HG03442 (cell line): ENCODE measurements around the gene CIRBP.

ENCODE experiments used
- ATAC-seq: cut with Tn5 transposase; IDR thresholded peaks from one replicate; pipeline ENCODE4 v1.9.1; 2021; ENCODE audit warnings: mild to moderate bottlenecking, moderate library complexity; ENCODE audit not compliant: unreplicated experiment

The CIRBP gene

GRCh38 chr19:1278074-1278473 is 8.9 kb downstream of the CIRBP start:
- ATAC-seq, result no peak

GRCh38 chr19:1278713-1279660 is 9.9 kb downstream of the CIRBP start:
- no peak for ATAC-seq

- no peak for ATAC-seq
Measured at GRCh38 chr19:1279782-1280341, 10.7 kb downstream of the CIRBP start.

GRCh38 chr19:1280636-1281568 is 11.8 kb downstream of the CIRBP start:
- no peak for ATAC-seq

GRCh38 chr19:1281569-1282287 is 12.6 kb downstream of the CIRBP start:
- ATAC-seq, result no peak

GRCh38 chr19:1282588-1283206 is 13.6 kb downstream of the CIRBP start:
- ATAC-seq, result no peak

- ATAC-seq, result no peak
Measured at GRCh38 chr19:1283207-1283916, 14.2 kb downstream of the CIRBP start.

- no peak for ATAC-seq
Measured at GRCh38 chr19:1283917-1284292, 14.8 kb downstream of the CIRBP start.

GRCh38 chr19:1284293-1284978 is 15.3 kb downstream of the CIRBP start:
- ATAC-seq, result no peak

- ATAC-seq, result no peak
Measured at GRCh38 chr19:1284979-1285736, 16.0 kb downstream of the CIRBP start.

GRCh38 chr19:1285737-1286360 is 16.7 kb downstream of the CIRBP start, which contains the start of gene EFNA2:
EFNA2 (plus strand) TSS chr19:1285873; CDS start chr19:1286169, 296 bp downstream.
- no peak for ATAC-seq

GRCh38 chr19:1286487-1287353 is 17.6 kb downstream of the CIRBP start:
- ATAC-seq, result no peak

- no peak for ATAC-seq
Measured at GRCh38 chr19:1287354-1288225, 18.5 kb downstream of the CIRBP start.

- no peak for ATAC-seq
Measured at GRCh38 chr19:1288226-1288612, 19.1 kb downstream of the CIRBP start.

GRCh38 chr19:1288833-1289685 is 19.9 kb downstream of the CIRBP start:
- no peak for ATAC-seq
